Transverse colon (tissue), 4 donors: ENCODE measurements around the gene HIGD2A. TPM values are rescaled to one million over a fixed set of nuclear protein-coding genes. Genes with fewer than 3 reads are reported as not detected.
"Not testable (repeated sequence)": the region's sequence is repeated elsewhere in the genome, so short reads cannot be mapped to it uniquely, and the experiment has no call there.

Experiments
- DNase-seq: peaks from one replicate; pipeline ENCODE4 v3.0.0-alpha.2; 2019
- H3K27ac ChIP-seq, 4 donors: fragments of 200-600 bp; sonication (generic); 2 replicates each; pipeline ENCODE4 v1.5.1; 2016 to 2018; ENCODE audit warnings: inconsistent platforms in 4 of 4
- H3K27me3 ChIP-seq: fragments of 200-600 bp; sonication (generic); 2 replicates; pipeline ENCODE4 v1.5.1; 2017; ENCODE audit warnings: inconsistent platforms
- H3K36me3 ChIP-seq, 4 donors: fragments of 200-600 bp; sonication (generic); 2 replicates each; pipeline ENCODE4 v1.5.1; 2017 to 2019; ENCODE audit warnings: inconsistent platforms in 4 of 4
- H3K4me1 ChIP-seq, 4 donors: fragments of 200-600 bp; sonication (generic); 2 replicates each; pipeline ENCODE4 v1.5.1; 2017 to 2020; ENCODE audit warnings: inconsistent platforms in 4 of 4
- H3K4me3 ChIP-seq, 4 donors: fragments of 200-600 bp; sonication (generic); 1 replicate in 1 of 4; 2 replicates in 3 of 4; pipeline versions ENCODE4 v1.5.1 to v1.6.1; 2017 to 2019; ENCODE audit warnings: inconsistent platforms in 4 of 4
- H3K9me3 ChIP-seq, 2 donors: fragments of 200-600 bp; sonication (generic); 2 replicates each; pipeline ENCODE4 v1.5.1; 2017 to 2019; ENCODE audit warnings: inconsistent platforms in 2 of 2
- EP300 ChIP-seq: sonication (generic); formaldehyde crosslinking; IDR thresholded peaks from one replicate; pipeline ENCODE4 v1.6.1; 2017; ENCODE audit warnings: antibody characterized with exemption, low read depth
- POLR2A ChIP-seq: fragments of 450-650 bp; IDR thresholded peaks from one replicate; pipeline ENCODE4 v1.6.1; 2016; ENCODE audit warnings: antibody characterized with exemption, mild to moderate bottlenecking, moderate library complexity
- POLR2AphosphoS5 ChIP-seq, 3 donors: sonication (generic); formaldehyde crosslinking; IDR thresholded peaks; one replicate each; pipeline ENCODE4 v1.6.1; 2016; ENCODE audit warnings: antibody characterized with exemption in 3 of 3
- WGBS, 2 donors: methylation state at CpG; one replicate each; pipeline ENCODE4 v1.1.5; 2018; ENCODE audit warnings: low coverage in 1 of 2; 5-methylcytosine and 5-hydroxymethylcytosine counted together
- in situ Hi-C, 4 donors: fragments of 200-750 bp; cut with MboI; loops; one replicate each; pipeline versions ENCODE4 v1.15.0 to v1.15.1; 2017; ENCODE audit warnings: low sequenced_read_pairs in 3 of 4, low pct_ligation_motif_present in 1 of 4, low pct_unique_long_range_greater_than_20kb in 1 of 4
- intact Hi-C: fragments of 100-400 bp; cut with DNase I; formaldehyde crosslinking; loops from one replicate; pipeline ENCODE4 v1.15.1; 2023; ENCODE audit warnings: low total_unique reads
- total RNA-seq, 4 donors: library from RNA; depleted of rRNA; stranded (reverse); fragments of >200 nt; gene quantifications; one replicate each; pipeline ENCODE4 v1.1.0, GENCODE V29; 2016
- TF ChIP-seq, protein P1 (sequence below), 5 experiments: fragments of 200-600 bp in 3 of 5; fragments of 450-650 bp in 2 of 5; sonication (generic) in 3 of 5; IDR thresholded peaks; 1 replicate in 2 of 5; 2 replicates in 3 of 5; pipeline ENCODE4 v1.5.1; 2016 to 2017; ENCODE audit warnings: antibody characterized with exemption in 5 of 5, inconsistent platforms in 3 of 5, mild to moderate bottlenecking in 2 of 5, moderate library complexity in 1 of 5

Gene HIGD2A
- total RNA-seq, 4 donors from 2014 or later: 158 to 320 (median 207) TPM

DNA sequence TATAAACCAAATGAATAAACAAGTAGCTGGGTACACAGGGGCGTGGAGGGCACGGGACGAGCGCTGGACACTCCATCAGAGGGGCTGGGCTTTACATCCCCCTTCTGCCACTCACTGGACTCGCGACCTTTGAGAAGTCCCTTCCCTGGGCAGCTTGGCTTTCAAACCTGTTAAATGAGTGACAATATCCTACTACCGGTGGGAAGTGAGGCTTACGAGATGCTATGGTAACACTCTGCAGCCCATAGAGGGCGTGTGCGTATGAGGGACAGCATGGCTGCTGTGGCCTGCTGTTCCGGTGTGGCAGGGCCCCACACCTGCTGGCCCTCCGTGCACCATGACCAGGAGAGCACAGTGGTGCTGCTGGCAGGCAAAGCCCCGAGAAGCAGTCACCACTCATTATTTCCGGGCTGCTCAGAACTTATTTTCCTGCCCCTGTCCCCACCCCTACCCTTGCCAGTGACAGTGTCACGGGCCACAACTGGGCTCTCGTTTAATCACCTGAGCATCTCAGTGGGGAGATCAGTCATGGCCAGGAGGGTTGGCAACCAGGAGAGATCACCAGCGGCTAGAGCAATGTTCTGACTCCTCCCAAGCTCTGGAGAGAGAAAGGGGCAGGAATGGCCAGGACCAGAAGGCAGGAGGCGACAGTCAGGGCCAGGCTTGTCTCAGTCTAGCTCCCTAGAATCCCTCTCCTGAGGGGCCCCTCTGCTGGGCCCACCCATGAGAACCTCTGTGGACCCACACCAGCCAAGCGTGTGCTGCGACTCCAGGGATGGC, 17.3 kb downstream of the HIGD2A start:
- intact Hi-C loops: no loop called here
- H3K36me3 ChIP-seq: peaks cover 0 to 7% (median 0%) of the 10 kb centered on the region in 4 donors
- peak in 2 of 3 donors; percentile 41 to 52 for TF ChIP-seq POLR2AphosphoS5 (IDR thresholded peaks at IDR 0.05)
- no peak for TF ChIP-seq EP300
- TF ChIP-seq, protein P1, sequence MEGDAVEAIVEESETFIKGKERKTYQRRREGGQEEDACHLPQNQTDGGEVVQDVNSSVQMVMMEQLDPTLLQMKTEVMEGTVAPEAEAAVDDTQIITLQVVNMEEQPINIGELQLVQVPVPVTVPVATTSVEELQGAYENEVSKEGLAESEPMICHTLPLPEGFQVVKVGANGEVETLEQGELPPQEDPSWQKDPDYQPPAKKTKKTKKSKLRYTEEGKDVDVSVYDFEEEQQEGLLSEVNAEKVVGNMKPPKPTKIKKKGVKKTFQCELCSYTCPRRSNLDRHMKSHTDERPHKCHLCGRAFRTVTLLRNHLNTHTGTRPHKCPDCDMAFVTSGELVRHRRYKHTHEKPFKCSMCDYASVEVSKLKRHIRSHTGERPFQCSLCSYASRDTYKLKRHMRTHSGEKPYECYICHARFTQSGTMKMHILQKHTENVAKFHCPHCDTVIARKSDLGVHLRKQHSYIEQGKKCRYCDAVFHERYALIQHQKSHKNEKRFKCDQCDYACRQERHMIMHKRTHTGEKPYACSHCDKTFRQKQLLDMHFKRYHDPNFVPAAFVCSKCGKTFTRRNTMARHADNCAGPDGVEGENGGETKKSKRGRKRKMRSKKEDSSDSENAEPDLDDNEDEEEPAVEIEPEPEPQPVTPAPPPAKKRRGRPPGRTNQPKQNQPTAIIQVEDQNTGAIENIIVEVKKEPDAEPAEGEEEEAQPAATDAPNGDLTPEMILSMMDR (IDR thresholded peaks at IDR 0.05): peak; percentile 8 to 70 (median 32)
- TF ChIP-seq POLR2A: no peak
- peak overlapping the region; percentile 87 to 91 (median 88) for H3K27ac ChIP-seq
- peak; percentile 56 for DNase-seq
- no peaks in the 10 kb centered on the region for H3K9me3 ChIP-seq
- WGBS, 2 donors: 66 to 93% methylated on average over 2 to 20 of the region's 20 CpGs
- in situ Hi-C loops: loop anchor here in 1 of 4 donors (25.0 kb wide), 1 partner anchor 181 kb away; no protein-coding TSS in a partner anchor
- peaks cover 14 to 70% (median 47%) of the 10 kb centered on the region in 4 donors for H3K4me1 ChIP-seq
- no peak overlapping the region for H3K4me3 ChIP-seq
- H3K27me3 ChIP-seq: no peaks in the 10 kb centered on the region

GRCh38 chr5:176406436-176407052, 18.0 kb downstream of the HIGD2A start:
- 67 to 90% methylated on average over 2 to 9 of the region's 9 CpGs for WGBS, 2 donors

DNA sequence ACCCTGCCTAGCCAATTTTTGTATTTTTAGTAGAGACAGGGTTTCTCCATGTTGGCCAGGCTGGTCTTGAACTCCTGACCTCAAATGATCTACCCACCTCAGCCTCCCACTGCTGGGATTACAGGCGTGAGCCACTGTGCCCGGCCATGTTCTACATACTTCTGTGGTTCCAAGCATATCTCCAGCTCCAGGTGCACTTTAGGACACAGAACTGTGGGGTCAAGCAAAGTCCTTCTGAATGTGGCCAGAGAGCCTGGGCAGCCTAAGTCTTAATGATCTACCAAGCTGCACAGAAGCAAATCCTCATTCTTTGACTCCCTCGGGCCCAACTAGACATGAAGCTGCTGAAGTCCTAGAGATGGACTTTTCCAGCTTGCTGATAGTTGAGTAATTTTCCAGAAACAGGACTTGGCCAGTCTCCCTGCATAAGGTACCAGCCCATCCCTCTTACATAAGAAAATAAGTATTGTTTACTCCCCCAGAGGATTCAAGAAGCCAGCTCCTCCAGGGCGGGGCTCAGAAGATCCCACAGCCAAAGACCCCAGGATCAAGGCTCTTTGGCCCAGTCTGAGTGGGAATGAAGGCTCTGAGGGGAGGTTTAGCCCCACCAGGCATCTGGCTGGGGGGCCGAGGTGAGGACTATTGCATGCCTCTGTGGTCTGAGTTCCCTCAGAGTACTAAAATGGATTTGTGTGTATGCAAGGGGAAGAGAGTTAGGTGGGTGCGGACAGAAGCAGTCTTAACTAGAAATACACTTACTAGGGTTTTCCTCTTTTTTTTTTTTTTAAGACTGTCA, 19.1 kb downstream of the HIGD2A start:
- no peak for DNase-seq
- in situ Hi-C loops: loop anchor here in 1 of 4 donors (25.0 kb wide), 1 partner anchor 180 kb away; no protein-coding TSS in a partner anchor
- TF ChIP-seq POLR2AphosphoS5 (IDR thresholded peaks at IDR 0.05) (no peak), EP300 (no peak), POLR2A (no peak)
- TF ChIP-seq, protein P1 (IDR thresholded peaks at IDR 0.05): no peak

More at GRCh38 chr5:176406436-176407052, 18.0 kb downstream of the HIGD2A start:
- H3K4me3 ChIP-seq: no peak overlapping the region
- peaks cover 17 to 68% (median 42%) of the 10 kb centered on the region in 4 donors for H3K4me1 ChIP-seq
- DNase-seq: peak; percentile 8
- H3K27ac ChIP-seq: peak overlapping the region; percentile 87 to 91 (median 88)
- H3K27me3 ChIP-seq: no peaks in the 10 kb centered on the region
- no peaks in the 10 kb centered on the region for H3K9me3 ChIP-seq
- peaks cover 0 to 7% (median 0%) of the 10 kb centered on the region in 4 donors for H3K36me3 ChIP-seq
- TF ChIP-seq, protein P1 (IDR thresholded peaks at IDR 0.05): no peak
- TF ChIP-seq POLR2A (no peak), EP300 (no peak), POLR2AphosphoS5 (IDR thresholded peaks at IDR 0.05) (no peak)
- in situ Hi-C loops: loop anchor here in 1 of 4 donors (25.0 kb wide), 1 partner anchor 181 kb away; no protein-coding TSS in a partner anchor
- intact Hi-C loops: no loop called here

GRCh38 chr5:176408252-176408573, 19.7 kb downstream of the HIGD2A start:
- H3K27ac ChIP-seq, H3K9me3 ChIP-seq, H3K27me3 ChIP-seq, DNase-seq, intact Hi-C loops, H3K36me3 ChIP-seq, H3K4me3 ChIP-seq: not testable (repeated sequence)
- in situ Hi-C loops: loop anchor here in 1 of 4 donors (25.0 kb wide), 1 partner anchor 179 kb away; no protein-coding TSS in a partner anchor
- WGBS, 2 donors: 95% methylated on average over 10 of the region's 10 CpGs; no CpG with 5 or more reads in 1 of the 2 donors
- peaks cover 9 to 65% (median 32%) of the 10 kb centered on the region in 4 donors for H3K4me1 ChIP-seq

More for the DNA sequence above, 19.1 kb downstream of the HIGD2A start:
- no peaks in the 10 kb centered on the region for H3K9me3 ChIP-seq
- no peak overlapping the region for H3K4me3 ChIP-seq
- WGBS, 2 donors: 94% methylated on average over 6 of the region's 6 CpGs; no CpG with 5 or more reads in 1 of the 2 donors
- peaks cover 10 to 65% (median 33%) of the 10 kb centered on the region in 4 donors for H3K4me1 ChIP-seq
- H3K27ac ChIP-seq: peak overlapping the region; percentile 87 to 91 (median 88)
- H3K36me3 ChIP-seq: peaks cover 0 to 7% (median 0%) of the 10 kb centered on the region in 4 donors
- no peaks in the 10 kb centered on the region for H3K27me3 ChIP-seq
- intact Hi-C loops: no loop called here
